Dedifferentiated amniotic fluid mesenchymal stem cell (primary cell): Measurements from ENCODE around the gene EPB42.

Experiments used
- DNase-seq: peaks from one replicate; pipeline ENCODE4 v3.0.0-alpha.2; 2016; ENCODE audit errors: extremely low spot score

Gene EPB42

DNA sequence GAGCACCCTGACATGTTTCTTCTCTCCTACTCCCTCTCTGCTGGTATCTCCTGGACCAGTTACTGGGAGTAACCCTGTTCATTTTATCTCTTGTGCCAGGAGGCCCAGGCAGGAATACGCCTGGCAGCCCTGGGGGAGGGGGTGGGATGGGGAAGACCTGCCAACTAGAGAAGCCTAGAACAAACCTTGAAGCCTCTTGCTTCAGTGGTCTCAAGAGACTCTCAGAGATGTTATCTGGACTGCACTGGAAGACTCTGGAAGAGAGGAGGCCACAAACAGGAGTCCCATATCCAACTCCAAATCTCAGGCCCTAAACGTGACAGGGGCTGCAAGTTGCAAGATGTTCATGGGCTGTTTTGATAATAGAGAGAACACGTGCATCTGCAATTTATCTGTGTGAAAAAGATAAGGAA lies at the start of gene EPB42:
Gene EPB42 (minus strand): TSS at position 28 of the 413 bp plus-strand sequence. CDS start 193 bp downstream, outside the sequence.
- no peak for DNase-seq

DNA sequence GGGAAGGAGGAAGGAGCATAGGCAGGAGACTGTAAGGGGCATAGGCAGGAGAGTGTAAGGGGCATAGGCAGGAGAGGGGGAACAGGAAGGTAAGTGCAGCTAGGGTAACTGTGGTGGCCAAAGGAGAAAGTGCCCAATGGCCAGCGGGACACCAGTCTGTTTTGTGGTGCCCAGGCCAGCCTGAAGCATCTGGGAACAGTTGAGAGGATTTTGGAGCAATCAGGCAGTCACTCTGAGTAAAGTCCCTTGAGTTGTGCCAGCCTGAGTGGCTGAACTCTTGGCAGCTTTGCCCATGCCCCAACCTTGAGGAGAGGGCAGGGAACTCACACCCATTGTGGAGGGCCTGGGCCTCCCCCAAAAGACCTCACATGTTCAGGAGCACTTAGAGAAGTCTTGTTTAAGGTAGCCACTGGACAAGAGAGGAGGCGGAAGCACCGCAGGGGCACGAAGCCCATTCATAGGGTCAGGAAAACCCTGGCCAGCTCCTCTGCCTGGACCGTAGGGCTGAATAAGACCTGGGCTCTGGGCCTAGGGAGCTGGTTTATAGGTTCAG lies 49.4 kb upstream of the EPB42 start:
- no peak for DNase-seq

DNA sequence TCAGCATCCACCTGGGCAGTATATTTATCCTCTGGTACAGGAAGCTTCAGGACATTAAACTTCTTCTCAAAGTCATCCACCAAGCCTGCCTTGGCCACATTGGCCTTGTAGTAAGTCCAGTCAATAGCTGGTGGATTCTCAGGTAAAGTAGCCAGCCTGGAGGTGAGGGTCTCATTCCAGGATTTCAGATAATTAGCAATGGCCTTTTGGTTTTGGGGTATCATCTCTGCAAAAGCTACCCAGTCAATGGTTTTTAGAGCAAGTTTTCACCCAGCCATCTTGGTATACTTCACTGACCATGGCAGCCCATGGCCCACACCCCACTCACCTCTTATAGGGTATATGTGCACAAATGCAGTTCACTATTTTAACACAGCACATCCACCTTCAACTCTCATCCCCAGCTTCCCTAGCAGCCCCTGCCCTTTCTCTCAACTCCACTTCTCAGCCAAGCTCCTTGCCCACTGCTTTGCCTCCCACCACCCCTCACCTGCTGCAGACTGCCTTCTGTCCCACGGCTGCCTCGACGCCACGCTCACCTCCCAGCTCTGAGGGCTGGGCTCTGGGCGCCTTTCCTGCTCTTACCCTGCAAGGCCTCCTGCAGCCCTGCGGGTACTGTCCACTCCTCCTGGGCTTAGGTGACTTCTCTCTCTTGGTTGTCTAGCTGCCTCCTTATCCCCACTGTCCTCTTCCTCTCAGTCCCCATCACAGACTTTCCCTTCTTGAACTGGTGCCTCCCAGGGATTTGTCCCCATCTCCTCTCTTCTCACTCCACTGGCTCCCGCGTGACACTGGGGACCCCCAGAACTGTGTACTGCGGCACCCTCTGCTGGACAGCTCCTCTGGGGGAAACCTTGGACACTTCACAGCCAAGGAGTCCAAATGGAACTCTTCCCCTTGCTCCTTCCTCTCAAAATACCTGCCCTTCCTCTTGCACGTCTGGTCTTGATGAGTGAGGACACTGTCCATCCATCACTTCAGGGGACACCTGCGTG lies 47.6 kb upstream of the EPB42 start:
- no peak for DNase-seq

DNA sequence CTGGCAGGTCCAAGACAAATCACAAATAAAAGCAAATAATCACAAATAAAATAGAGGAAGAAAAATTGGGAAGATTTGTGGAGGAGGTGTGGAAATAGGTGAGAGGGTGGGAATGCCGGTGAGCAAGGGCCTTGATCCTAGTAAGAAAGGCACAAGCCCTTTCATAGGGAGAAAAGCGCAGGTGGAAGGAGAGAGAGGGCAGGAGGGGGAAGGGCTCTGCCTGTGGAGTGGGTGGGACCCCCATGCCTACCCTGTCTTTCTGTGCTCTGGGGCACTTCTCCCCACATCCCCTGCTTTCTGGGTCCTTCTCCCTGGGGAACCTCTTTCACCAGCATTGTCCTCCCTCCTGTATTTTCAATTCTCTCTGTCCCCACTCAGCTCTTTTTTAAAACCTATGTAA lies 46.6 kb upstream of the EPB42 start:
- DNase-seq, result no peak

DNA sequence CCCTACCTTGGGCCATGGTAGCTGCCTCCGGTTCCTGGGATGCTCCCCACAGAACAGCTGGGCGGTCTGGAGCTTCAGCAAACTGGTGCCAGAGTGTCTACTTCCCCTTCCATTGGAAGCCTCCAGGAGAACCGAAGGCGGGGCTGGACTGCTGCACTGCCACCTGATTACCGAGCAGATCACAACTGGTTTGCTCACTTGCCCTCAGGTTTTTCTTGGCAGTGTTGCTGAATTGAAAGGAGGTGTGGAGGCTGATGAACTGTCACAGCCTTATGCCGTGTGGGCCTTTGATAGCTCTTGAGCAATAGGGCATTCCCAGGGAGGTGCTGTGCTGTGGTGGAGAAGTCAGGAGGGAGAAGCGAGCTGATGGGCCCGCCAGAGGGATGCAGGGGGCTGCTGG lies 46.0 kb upstream of the EPB42 start, which contains the start of gene TGM5:
Gene TGM5 (minus strand): TSS at position 95 of the 400 bp plus-strand sequence. CDS start 79 bp downstream, at position 16.
- DNase-seq, result no peak

DNA sequence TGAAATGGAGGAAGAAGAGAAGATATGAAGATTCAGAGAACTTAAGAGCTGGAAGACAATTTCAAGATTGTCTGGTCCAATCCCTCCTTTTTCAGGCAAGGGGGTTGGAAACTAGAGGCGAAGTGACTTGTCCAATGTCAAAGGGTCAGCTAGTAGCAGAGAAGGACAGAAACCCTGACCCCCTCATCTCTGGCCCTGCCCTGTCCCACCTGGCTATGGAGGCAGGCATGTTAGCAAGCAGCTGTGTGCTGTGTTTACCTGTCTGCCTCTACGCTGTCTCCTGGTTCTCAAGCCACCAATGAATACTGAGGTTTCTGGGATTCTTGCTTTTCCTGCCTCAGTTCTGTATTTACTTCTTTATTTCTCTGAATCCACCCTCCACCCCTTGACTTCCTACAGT lies 45.6 kb upstream of the EPB42 start:
- DNase-seq, result no peak

DNA sequence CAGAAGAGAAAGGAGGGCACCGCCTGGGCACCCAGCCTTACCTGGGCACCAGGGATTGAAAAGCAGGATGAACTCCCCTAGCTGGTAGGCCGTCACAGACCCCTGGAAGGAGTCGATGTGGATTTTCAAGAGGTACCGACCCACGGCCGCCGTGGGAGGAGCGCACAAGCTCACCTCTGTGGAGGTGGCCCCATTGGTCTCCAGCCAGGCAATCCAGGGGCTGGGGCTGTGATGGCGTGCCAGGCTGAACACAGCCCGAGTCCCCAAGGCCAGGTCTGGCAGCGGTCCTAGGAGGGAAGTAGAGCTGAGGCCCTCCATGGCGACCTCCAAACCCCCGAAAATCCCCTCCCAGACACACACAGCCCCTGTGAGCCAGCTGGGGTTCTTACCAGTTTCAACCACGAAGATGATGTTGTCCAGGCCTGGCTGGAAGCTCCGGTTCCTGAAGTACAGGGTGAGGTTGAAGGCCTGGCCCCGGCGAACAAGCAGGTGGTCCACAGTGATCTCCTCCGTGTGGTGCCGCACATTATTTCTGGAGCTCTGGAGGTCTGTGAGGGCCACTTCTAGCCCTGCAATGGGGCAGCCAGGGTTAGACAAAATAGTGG lies 39.3 kb upstream of the EPB42 start:
- no peak for DNase-seq

DNA sequence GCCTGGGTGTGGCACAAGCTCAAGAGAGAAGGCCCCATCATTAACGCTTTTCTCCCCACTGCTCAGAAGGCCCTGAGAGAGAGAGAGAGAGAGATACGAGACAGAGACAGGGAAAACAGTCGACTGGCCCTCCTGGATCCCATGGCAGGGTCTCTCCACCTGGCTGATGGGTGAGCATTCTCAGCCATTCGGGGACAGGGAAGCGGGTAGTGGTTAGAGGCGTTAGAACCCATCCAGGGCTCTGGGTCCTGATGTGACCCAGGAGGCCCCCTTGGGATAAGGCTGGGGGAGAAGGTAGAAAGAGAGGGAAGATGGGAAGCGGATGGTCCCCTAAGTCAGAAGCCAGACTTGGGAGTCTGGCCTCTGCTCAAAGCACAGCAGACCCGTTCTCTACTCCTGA lies 38.0 kb upstream of the EPB42 start:
- DNase-seq, result no peak

DNA sequence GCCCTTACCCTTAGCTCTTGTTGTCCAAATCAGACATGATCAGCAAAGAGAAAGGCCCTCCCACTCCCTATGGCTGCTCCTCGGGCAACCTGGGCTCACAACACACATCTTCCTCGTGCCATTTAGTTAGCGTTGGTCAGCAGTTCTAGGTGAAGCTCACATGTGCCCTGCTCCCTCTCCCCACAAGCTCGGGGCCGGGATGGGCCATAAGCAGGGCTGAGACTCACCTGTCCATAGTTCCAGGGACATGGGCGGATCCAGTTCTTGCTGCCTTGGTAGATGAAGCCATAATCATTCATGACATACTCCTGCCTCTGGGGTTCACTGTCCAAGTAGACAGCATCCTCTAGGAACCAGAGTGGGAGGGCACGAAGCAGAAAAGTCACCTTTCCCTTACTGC lies 35.5 kb upstream of the EPB42 start:
- no peak for DNase-seq

DNA sequence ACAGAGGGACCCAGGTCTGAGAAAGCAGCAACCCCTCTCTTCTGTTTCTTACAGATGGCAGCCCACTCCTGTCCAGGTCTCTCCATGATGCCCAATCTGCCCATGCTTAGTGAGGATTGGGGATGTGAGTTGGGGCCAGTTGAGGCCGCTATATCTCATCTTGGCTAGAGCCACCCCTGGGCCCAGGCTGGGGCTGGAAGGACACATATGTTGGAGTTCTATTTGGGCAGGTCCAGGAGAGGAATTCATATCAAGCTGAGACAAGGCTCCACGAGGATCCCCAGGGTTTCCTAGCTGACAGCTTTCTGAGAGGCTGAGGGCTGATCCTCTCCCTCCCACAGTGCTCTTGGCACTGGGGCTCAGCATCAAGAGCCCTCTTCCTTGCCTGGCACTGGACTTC lies 34.6 kb upstream of the EPB42 start:
- no peak for DNase-seq

DNA sequence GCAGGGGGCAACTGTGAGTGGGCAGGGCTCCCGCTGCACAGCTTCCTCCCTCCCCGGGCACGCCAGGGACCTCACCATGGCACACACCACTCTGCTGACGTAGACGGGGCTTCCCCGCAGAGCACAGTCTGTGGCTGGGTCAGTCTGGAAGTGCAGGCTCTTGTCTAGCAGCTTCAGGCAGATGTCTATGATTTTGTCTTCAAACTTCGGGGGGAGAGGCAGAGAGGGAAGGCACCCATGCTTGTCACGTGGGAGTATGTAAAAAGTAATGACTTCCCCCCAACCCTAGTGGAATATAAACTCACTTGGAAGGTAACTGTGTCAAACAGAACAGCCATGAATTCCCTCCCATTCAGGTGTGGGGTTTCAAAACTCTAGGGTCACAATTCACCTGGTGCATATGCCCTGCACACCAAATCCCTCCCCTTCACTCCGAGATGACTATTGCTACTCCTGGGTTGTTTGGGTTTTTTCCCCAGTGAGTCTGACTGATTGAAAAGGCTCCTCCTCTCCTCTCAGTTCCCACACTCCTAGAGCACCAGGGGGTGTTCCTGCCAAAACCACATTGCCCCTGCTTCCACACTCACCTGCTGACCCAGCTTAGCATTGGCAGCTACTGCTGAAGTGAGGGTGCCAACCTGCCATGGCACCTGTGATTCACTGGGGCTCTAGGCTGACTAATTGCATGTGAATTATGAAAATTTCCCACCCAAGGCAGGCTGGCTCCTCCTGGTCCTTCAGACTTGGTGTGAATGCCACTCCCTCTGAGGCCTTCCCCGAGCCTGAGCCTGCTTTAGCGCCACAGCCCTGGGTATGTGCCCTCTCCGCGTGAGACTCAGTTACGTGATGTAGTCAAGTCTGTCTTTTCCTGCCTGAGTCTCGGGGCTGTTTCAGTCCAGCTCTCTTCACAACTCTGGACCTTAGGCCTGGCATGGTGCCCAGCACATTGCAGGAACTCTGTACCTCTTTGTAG lies 32.9 kb upstream of the EPB42 start:
- no peak for DNase-seq

DNA sequence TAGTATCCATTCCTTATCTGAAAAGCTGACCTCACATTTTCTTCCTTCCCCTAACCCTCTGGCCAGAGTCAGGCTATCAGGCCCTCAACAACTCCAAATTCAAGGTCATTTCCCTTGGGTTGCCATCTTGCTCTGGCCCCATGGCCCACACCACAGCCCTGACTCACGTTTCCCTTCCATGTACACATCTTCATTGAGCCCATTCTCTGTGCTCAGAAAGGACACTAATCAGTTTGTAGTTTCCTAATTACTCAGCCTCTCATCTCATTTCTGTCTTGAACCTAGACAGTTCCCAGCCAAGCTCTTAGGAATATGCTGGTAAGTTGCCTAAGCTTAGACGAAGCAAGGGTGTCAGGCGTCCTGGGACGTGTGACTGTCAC lies 31.0 kb upstream of the EPB42 start:
- no peak for DNase-seq

DNA sequence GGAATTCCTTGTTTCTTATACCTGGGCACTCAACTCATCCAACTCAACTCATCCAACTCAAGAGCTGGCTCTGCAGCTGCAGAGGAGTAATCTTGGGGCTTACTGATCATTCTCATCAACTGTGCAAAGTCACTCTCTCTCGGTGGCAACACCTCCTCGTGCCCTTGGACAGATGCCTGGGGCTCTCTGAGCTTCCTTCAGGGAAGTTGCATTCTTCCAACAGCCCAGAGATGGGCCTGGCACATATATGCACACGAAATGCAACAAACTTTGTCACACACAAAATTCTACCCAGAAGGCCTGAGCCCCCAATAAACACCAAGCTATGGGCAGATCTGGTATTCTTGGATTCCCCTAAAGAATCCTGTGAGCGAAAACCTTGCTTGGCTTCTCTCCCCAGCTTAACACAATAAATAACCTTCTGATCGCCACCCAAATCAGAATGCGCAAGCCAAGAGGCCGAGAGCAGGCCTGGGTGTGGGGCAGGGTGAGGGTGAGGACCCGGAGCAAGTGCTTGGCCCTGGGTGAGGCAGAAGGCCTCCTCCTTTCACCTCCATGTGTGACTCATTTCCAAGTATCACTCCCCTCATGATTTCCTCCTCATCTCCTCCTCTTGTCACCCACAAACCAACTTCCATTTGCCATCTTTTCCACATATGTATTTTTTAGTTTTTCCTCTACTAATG lies 30.5 kb upstream of the EPB42 start:
- DNase-seq, result no peak

DNA sequence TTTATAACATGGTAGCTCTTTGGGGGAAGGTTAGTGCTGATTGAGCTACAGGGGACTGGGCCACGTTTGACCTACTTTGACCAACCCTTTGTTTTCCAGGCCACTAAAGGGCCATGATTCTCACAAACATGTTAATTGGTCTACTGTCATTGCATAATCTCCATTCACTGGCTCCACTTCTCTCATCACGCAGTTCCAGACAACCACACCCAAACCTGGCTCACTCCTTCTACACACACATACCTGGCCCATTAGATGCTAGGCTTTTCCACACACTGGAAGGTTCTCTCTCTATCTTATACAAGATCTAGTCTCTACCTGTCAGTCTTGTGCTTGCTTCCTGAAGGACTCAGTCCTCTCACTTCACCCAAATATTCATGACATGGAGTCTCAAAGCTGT lies 30.0 kb upstream of the EPB42 start:
- no peak for DNase-seq

DNA sequence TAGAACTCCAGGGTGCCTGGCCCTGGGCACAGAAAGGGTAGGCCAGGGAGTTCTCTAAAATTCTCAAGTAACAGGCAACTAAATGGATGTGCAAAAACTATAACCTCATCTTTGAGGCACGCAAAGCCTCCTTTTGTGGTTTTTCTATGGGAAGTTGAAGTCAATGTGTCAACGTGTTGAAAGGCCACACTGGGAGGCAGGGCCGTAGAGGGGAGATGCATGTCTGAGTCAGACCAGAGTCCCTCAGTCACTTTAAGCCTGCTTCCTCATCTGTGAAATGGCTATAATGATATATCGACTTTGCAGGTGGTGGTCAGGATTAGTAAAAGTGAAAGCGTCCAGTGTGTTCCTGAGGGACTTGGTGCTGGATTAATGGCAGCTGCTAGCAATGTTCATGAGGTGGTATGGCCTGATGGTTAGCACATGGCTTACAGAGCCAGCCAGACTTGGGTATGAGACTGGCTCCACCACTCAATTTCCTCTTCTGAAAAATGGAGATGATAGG lies 28.9 kb upstream of the EPB42 start:
- no peak for DNase-seq

DNA sequence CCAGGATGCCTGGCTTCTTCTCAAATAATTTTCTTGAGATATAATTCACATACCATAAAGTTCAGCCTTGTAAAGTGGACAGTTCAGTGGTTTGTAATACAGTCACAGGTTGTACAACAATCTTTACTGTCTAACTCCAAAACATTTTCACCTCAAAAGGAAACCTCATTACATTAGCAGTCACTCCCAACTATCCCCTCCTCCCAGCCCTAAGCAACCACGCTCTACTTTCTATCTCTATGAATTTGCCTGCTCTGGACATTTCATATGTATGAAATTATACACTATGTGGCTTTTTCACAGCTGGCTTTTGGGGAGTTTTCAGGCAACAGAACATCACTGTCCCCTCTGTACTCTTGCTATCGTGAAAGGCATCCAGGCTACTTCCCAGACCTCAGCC lies 28.4 kb upstream of the EPB42 start:
- DNase-seq, result no peak

DNA sequence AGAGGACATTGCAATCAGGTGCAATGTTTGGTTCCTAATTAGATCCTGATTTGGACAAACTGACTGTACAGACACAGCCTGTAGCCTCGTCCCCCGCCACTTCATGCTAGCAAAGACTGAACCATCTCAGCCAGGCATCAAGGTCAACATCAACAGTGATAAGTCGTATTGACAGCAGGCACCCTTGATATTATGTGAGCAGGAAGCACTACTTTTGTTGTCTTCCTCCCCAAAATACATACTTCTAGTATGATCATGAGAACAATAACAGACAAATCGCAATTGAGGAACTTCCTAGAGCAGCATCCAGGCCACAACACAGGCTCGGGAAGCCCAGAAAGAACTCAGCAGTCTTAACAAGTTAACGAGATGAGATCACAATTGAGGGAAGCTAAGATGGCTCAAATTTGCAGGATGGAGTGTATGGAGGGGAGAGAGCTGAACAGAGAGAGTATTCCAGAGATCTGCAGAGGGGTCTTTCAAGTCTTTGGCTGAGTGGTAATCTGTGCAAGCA lies 25.5 kb upstream of the EPB42 start:
- DNase-seq, result no peak

DNA sequence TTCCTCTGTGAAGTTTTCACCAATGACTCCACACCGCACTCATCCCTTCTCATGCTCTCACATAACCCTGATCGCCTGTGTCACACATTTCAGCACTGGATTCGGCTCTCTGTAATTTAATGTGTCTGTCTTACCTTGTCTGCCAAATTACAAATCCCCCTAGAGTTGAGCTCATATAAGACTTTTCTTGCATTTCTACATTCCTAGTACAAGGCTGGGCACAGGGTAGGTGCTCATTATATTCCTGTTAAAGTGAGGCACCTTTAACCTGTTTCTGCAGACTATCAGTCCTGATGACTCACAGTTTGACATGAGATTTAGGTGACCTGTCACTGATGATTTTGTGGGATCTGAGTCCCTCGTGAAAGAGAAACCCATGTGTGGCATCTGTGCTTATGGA lies 23.3 kb upstream of the EPB42 start:
- DNase-seq, result no peak

DNA sequence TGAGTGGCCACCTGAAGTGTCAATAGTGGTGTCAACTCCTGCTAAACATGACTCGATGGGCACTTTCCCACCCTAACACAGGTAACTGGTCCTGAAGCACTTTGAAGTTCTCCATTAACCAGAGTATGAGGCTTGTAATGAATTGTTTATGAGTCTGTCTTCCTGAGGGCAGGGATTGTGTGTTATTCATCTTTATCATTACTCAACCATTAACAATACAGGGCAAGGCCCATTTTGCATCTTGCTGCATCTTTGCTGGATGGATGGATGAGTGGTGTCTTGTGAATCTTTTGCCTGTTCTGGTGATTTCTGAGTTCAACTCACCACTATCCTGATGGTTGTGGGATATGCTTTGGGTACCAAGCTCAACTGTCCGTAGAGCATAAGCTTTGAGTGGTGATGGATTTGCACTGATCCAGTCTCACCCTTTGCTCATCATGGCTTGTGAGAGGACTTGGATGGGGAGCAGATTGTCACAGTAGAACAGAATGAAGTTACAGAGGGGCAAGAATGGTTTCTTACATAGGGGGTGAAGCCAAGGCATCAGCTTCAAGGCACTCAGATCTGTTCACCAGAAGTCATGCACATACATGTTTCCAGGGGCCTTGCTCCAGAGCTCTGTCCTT lies 22.3 kb upstream of the EPB42 start:
- DNase-seq, result no peak

DNA sequence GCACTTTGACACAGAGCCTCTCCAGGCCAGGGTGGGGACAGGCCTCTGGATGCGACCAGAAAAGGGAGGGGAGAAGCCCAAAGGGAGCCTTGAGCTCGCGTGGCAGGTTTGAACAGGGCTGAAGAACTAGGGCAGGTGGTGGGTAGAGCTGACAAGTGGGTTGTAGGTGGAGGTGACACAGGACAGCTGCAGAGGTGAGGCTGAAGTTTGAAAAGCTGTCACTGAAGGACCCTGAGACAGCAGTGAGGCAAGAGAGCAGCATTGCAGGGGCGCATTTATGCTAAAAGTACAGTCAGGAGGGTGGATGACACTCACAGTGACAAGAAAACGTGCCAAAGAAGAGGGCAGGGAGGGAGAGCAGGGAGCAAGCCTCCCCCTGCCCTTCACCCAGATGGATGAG lies 21.8 kb upstream of the EPB42 start:
- no peak for DNase-seq
